GM12878 (cell line): ENCODE results near the gene WDR53. TPM values are rescaled to one million over a fixed set of nuclear protein-coding genes. Genes with fewer than 3 reads are reported as not detected.

ENCODE experiments used
- ATAC-seq: fragments of 200-7000 bp; cut with Tn5 transposase; 3 replicates; pipeline ENCODE4 v1.9.1; 2020; ENCODE audit warnings: mild to moderate bottlenecking, moderate library complexity
- Bru-seq: library from RNA; stranded (reverse); fragments of 400-500 nt; gene quantifications from one replicate; lab custom pipeline; 2021; lab: Mats Ljungman, UMichigan
- BruChase-seq, 2 experiments: library from RNA; stranded (reverse); fragments of 400-500 nt; gene quantifications; one replicate each; lab custom pipeline; 2021; lab: Mats Ljungman, UMichigan
- BruUV-seq: library from RNA; stranded (reverse); fragments of 400-500 nt; replicated peaks from 2 replicates; lab custom pipeline; 2021; lab: Mats Ljungman, UMichigan
- CTCF ChIA-PET: fragments of 300-600 bp; sonication (Branson Sonifier 250); formaldehyde crosslinking; extraction: SDS; loops from one replicate; lab custom pipeline; 2021; ENCODE audit warnings: inconsistent platforms; lab: Yijun Ruan, JAX
- POLR2A ChIA-PET: fragments of 350-600 bp; formaldehyde crosslinking; extraction: SDS; loops from one replicate; lab custom pipeline; 2021; ENCODE audit warnings: inconsistent platforms; lab: Charles Lee
- RAD21 ChIA-PET: fragments of 300-600 bp; sonication (Branson Sonifier 250); formaldehyde crosslinking; loops from one replicate; lab custom pipeline; 2023; ENCODE audit warnings: antibody characterized with exemption; ENCODE audit not compliant: unreplicated experiment; lab: Charles Lee
- SMC1A ChIA-PET: fragments of 300-600 bp; sonication (Branson Sonifier 250); formaldehyde crosslinking; loops from one replicate; lab custom pipeline; 2023; ENCODE audit not compliant: unreplicated experiment, uncharacterized antibody; lab: Charles Lee
- DNase-seq: peaks from one replicate; pipeline ENCODE4 v3.0.0-alpha.2; 2011; ENCODE audit warnings: low read depth, low spot score
- FAIRE-seq: peaks from 3 replicates; lab custom pipeline; 2011; peaks lifted over from hg19 to GRCh38; lab: Jason Lieb, UNC
- H2AFZ ChIP-seq: 2 replicates; pipeline ENCODE4 v1.6.0; 2011; ENCODE audit warnings: low read depth, low read length, control low read depth; ENCODE audit not compliant: control insufficient read depth
- H3K27ac ChIP-seq: 2 replicates; pipeline ENCODE4 v1.5.1; 2011; ENCODE audit warnings: control low read depth; ENCODE audit not compliant: control insufficient read depth, insufficient read depth
- H3K27me3 ChIP-seq, 2 experiments: replicated peaks in 1 of 2; 2 replicates each; pipeline versions ENCODE4 v1.6.0 to v1.6.1; 2011; ENCODE audit warnings: low read length in 1 of 2; ENCODE audit not compliant: control insufficient read depth in 2 of 2, insufficient read depth in 2 of 2
- H3K36me3 ChIP-seq, 2 experiments: 2 replicates each; pipeline ENCODE4 v1.5.1; 2011; ENCODE audit warnings: low read length in 1 of 2; ENCODE audit not compliant: control insufficient read depth in 2 of 2, insufficient read depth in 2 of 2
- H3K4me1 ChIP-seq: 2 replicates; pipeline ENCODE4 v1.6.1; 2011; ENCODE audit warnings: mild to moderate bottlenecking, low read length, moderate library complexity, mixed read lengths; ENCODE audit not compliant: control insufficient read depth, insufficient read depth
- H3K4me2 ChIP-seq: 2 replicates; pipeline ENCODE4 v1.6.0; 2011; ENCODE audit warnings: control low read depth; ENCODE audit not compliant: control insufficient read depth, insufficient read depth
- H3K4me3 ChIP-seq: fragments of 200-600 bp; sonication (generic); 2 replicates; pipeline ENCODE4 v1.5.1; 2016
- H3K79me2 ChIP-seq: 2 replicates; pipeline ENCODE4 v1.6.0; 2011; ENCODE audit warnings: low read length; ENCODE audit not compliant: control insufficient read depth, insufficient read depth
- H3K9ac ChIP-seq: 2 replicates; pipeline ENCODE4 v1.8.0; 2011; ENCODE audit warnings: low read length, control low read depth, mixed read lengths; ENCODE audit not compliant: control insufficient read depth, insufficient read depth
- H3K9me3 ChIP-seq: replicated peaks from 3 replicates; pipeline ENCODE4 v1.5.1; 2011; ENCODE audit warnings: mild to moderate bottlenecking, low read length; ENCODE audit not compliant: control insufficient read depth, insufficient read depth
- H4K20me1 ChIP-seq: 2 replicates; pipeline ENCODE4 v1.6.0; 2011; ENCODE audit not compliant: control insufficient read depth, insufficient read depth
- ATF2 ChIP-seq: IDR thresholded peaks from 2 replicates; pipeline ENCODE4 v1.6.1; 2012; ENCODE audit warnings: low read length, inconsistent platforms
- ATF3 ChIP-seq: IDR thresholded peaks from 2 replicates; pipeline ENCODE4 v1.6.1; 2011; ENCODE audit warnings: low read depth, mild to moderate bottlenecking, low read length, moderate library complexity, borderline replicate concordance; ENCODE audit errors: extremely low read depth
- ATF7 ChIP-seq: fragments of 450-650 bp; IDR thresholded peaks from 2 replicates; pipeline ENCODE4 v1.6.1; 2016; ENCODE audit warnings: low read depth, mild to moderate bottlenecking
- BCL11A ChIP-seq: IDR thresholded peaks from 2 replicates; pipeline ENCODE4 v1.6.1; 2011; ENCODE audit warnings: low read depth, low read length
- HCFC1 ChIP-seq: fragments of 150-350 bp; IDR thresholded peaks from 2 replicates; pipeline ENCODE4 v1.6.1; 2014; ENCODE audit warnings: low read length
- HDAC2 ChIP-seq: fragments of 200-600 bp; sonication (generic); IDR thresholded peaks from 2 replicates; pipeline ENCODE4 v1.6.1; 2017
- KAT2A ChIP-seq: conservative IDR thresholded peaks from 2 replicates; pipeline ENCODE4 v1.6.1; 2011; ENCODE audit warnings: low read depth, low read length; ENCODE audit not compliant: control insufficient read depth
- LARP7 ChIP-seq: fragments of 450-650 bp; IDR thresholded peaks from 2 replicates; pipeline ENCODE4 v1.6.1; 2017; ENCODE audit warnings: mild to moderate bottlenecking
- PML ChIP-seq: IDR thresholded peaks from 2 replicates; pipeline ENCODE4 v1.6.1; 2012; ENCODE audit warnings: low read length, inconsistent platforms
- SIN3A ChIP-seq: IDR thresholded peaks from 2 replicates; pipeline ENCODE4 v1.6.1; 2012; ENCODE audit warnings: low read depth, low read length, improper control_type of control experiment
- SRF ChIP-seq, 2 experiments: IDR thresholded peaks; 2 replicates each; pipeline ENCODE4 v1.6.1; 2011; ENCODE audit warnings: low read depth in 2 of 2, low read length in 2 of 2, mild to moderate bottlenecking in 1 of 2, moderate library complexity in 1 of 2
- TARDBP ChIP-seq: IDR thresholded peaks from 2 replicates; pipeline ENCODE4 v1.6.1; 2016; ENCODE audit warnings: borderline replicate concordance
- ZNF207 ChIP-seq: fragments of 450-650 bp; IDR thresholded peaks from 2 replicates; pipeline ENCODE4 v1.6.1; 2014; ENCODE audit warnings: antibody characterized with exemption, mild to moderate bottlenecking, borderline replicate concordance
- ZNF217 ChIP-seq: fragments of 450-650 bp; IDR thresholded peaks from 2 replicates; pipeline ENCODE4 v1.6.1; 2017; ENCODE audit warnings: antibody characterized with exemption, mild to moderate bottlenecking
- WGBS: methylation state at CpG from one replicate; pipeline ENCODE4 v1.1.6; 2016; ENCODE audit warnings: low lambda C conversion rate; ENCODE audit not compliant: insufficient replicate concordance, insufficient coverage; ENCODE audit errors: missing lambda C conversion rate; 5-methylcytosine and 5-hydroxymethylcytosine counted together
- in situ Hi-C: fragments of 300-500 bp; cut with MboI; formaldehyde crosslinking; loops from 9 replicates; pipeline ENCODE4 v1.14.3; 2018; ENCODE audit warnings: mixed read lengths
- intact Hi-C: fragments of 100-400 bp; cut with micrococcal nuclease; formaldehyde crosslinking; loops from one replicate; pipeline ENCODE4 v1.14.2; 2022; ENCODE audit not compliant: unreplicated experiment
- long read RNA-seq, 2 experiments: library from polyadenylated mRNA; unstranded; transcript quantifications; one replicate each; pipeline ENCODE4 v2.0.0, GENCODE V29; 2019 to 2020
- polyA minus RNA-seq, 3 experiments: library from RNA; depleted of rRNA, polyadenylated mRNA; stranded (reverse); fragments of >200 nt; gene quantifications; 2 replicates each; pipeline ENCODE4 v1.2.3, GENCODE V29; 2011
- polyA plus RNA-seq, 11 experiments: library from polyadenylated mRNA; depleted of rRNA in 4 of 11; unstranded in 6 of 11; stranded (reverse) in 5 of 11; fragments of >200 nt; fragmentation: Nextera tagmentation in 4 of 11; fragmentation: Illumina TruSeq in 1 of 11; extraction: Ambion mirVana in 4 of 11; extraction: Trizol in 1 of 11; gene quantifications; 1 replicate in 1 of 11; 2 replicates in 10 of 11; pipeline versions ENCODE4 v1.2.1 to v1.2.3, GENCODE V29; 2011 to 2016; ENCODE audit warnings: inconsistent platforms in 2 of 11, missing spikeins in 2 of 11, low read depth in 1 of 11
- total RNA-seq, 4 experiments: library from RNA; depleted of rRNA in 3 of 4; stranded (reverse); fragments of >200 nt in 3 of 4; fragmentation: Illumina TruSeq in 1 of 4; extraction: Trizol in 1 of 4; gene quantifications; 2 replicates each; pipeline versions ENCODE4 v1.2.1 to v1.2.3, GENCODE V29; 2013 to 2021
- TF ChIP-seq, protein P1 (sequence below): IDR thresholded peaks from 2 replicates; pipeline ENCODE4 v1.6.1; 2011; ENCODE audit warnings: borderline replicate concordance, low read depth, mild to moderate bottlenecking, moderate library complexity, mixed read lengths, low read length; ENCODE audit not compliant: insufficient read depth; ENCODE audit errors: extremely low read length

WDR53 gene
- total RNA-seq (2013; cell fraction: nucleolus; rRNA removed): 6.2 and 6.4 TPM in 2 replicates
- total RNA-seq (2014; rRNA removed) (8.9 and 10.4 TPM in 2 replicates), total RNA-seq (2014; rRNA removed; fragmentation: Illumina TruSeq; extraction: Trizol) (14.5 and 15.8 TPM in 2 replicates), total RNA-seq (2021) (11.5 and 16.0 TPM in 2 replicates), polyA plus RNA-seq (2011; rRNA removed) (7.7 and 14.0 TPM in 2 replicates), polyA plus RNA-seq (2014; fragmentation: Illumina TruSeq; extraction: Trizol) (16.9 and 26.7 TPM in 2 replicates), polyA plus RNA-seq (2014; fragmentation: Nextera tagmentation; extraction: Ambion mirVana) (10 to 100 TPM; 17.4 to 18.4 TPM), polyA plus RNA-seq (2014; rRNA removed) (12.7 and 14.2 TPM in 2 replicates), polyA plus RNA-seq (2016; fragmentation: Nextera tagmentation; extraction: Ambion mirVana) (10 to 100 TPM; 18.9 to 20.3 TPM), polyA minus RNA-seq (2011; rRNA and poly(A)+ RNA removed) (5.7 and 7.4 TPM in 2 replicates), Bru-seq, nascent RNA (percentile 78 among the genes with signal in this experiment), BruChase-seq, experiment 1, labeled RNA remaining after a 6-hour chase (percentile 58 among the genes with signal in this experiment), BruChase-seq, experiment 2, labeled RNA remaining after a 2-hour chase (percentile 69 among the genes with signal in this experiment)
- polyA plus RNA-seq (2011; ENCODE audit: low read depth): 9.7 TPM
- 5.0 and 5.5 TPM in 2 replicates for polyA plus RNA-seq (2011; cell fraction: cytosol; rRNA removed)
- polyA plus RNA-seq (2011; cell fraction: nucleus; rRNA removed): 4.1 and 6.7 TPM in 2 replicates
- polyA plus RNA-seq (2012): 7.8 and 11.0 TPM in 2 replicates
- 1.6 and 3.1 TPM in 2 replicates for polyA minus RNA-seq (2011; cell fraction: cytosol; rRNA and poly(A)+ RNA removed)
- polyA minus RNA-seq (2011; cell fraction: nucleus; rRNA and poly(A)+ RNA removed): 1.8 and 1.9 TPM in 2 replicates
- long read RNA-seq, experiment 1, partial matches to known transcripts: 0 of 3 reads
- long read RNA-seq, experiment 1, other reads (novel, unspliced or antisense): 3 of 3 reads
- long read RNA-seq, experiment 2, partial matches to known transcripts: 12 of 37 reads
- long read RNA-seq, experiment 2, other reads (novel, unspliced or antisense): 20 of 37 reads

- Histone ChIP-seq H3K4me3 (peak within 1 kb of the TSS; percentile 75), H3K79me2 (peaks cover 61% of the 10 kb centered on the region), H3K27me3 (no peaks in the 10 kb centered on the region), H3K9ac (peak within 1 kb of the TSS; percentile 96), H3K36me3 (no peaks in the 10 kb centered on the region; a peak in 1 of 4 replicates), H2AFZ (peak within 1 kb of the TSS; percentile 80), H3K4me1 (peaks cover 9% of the 10 kb centered on the region; the same call in 1 of the 2 replicates), H3K27ac (peak within 1 kb of the TSS; percentile 82), H4K20me1 (no peaks in the 10 kb centered on the region), H3K9me3 (no peaks in the 10 kb centered on the region), H3K4me2 (peak within 1 kb of the TSS; percentile 81)
- in situ Hi-C loops (no loop called here), intact Hi-C loops (loop anchor here (1.0 kb wide), 1 partner anchor 65 kb away; the partner anchor contains the start of gene RNF168)
- peak; percentile 99 for FAIRE-seq
- BruUV-seq: no TSS peak
- CTCF ChIA-PET: interaction anchor here (1.3 to 1.7 kb wide), 3 partner anchors 31 to 46 kb away, joined by 3 to 4 read pairs (median 3); no protein-coding TSS in a partner anchor
- peak; percentile 80 for DNase-seq
- POLR2A ChIA-PET: interaction anchor here (0.5 to 1.3 kb wide), 6 partner anchors 10 to 692 kb away, joined by 3 to 4 read pairs (median 3); no protein-coding TSS in a partner anchor
- RAD21 ChIA-PET: no interaction called here
- SMC1A ChIA-PET: interaction anchor here (1.1 kb wide), 1 partner anchor 172 kb away, joined by 3 read pairs; no protein-coding TSS in a partner anchor
- peak; percentile 97 for ATAC-seq
- 2% methylated on average over 71 of the region's 87 CpGs for WGBS
- TF ChIP-seq LARP7 (peak; percentile 88), HDAC2 (0 out of 2 replicates have a peak, but pooled peaks have one; percentile 70), HCFC1 (peak; percentile 88), ZNF217 (0 out of 2 replicates have a peak, but pooled peaks have one; percentile 59), KAT2A (no peak), ZNF207 (peak; percentile 87; the same call in 1 of the 2 replicates), ATF7 (no peak), SRF (IDR thresholded peaks at IDR 0.05; ENCODE audit: low read depth in 2 of 2, low read length in 2 of 2) (peak; percentile 53 to 90), SIN3A (peak; percentile 87; the same call in 1 of the 2 replicates), BCL11A (0 out of 2 replicates have a peak, but pooled peaks have one; percentile 1), ATF2 (no peak), TARDBP (peak; percentile 75; the same call in 1 of the 2 replicates), PML (peak; percentile 91; the same call in 1 of the 2 replicates), ATF3 (peak; percentile 84)
- TF ChIP-seq, protein P1, sequence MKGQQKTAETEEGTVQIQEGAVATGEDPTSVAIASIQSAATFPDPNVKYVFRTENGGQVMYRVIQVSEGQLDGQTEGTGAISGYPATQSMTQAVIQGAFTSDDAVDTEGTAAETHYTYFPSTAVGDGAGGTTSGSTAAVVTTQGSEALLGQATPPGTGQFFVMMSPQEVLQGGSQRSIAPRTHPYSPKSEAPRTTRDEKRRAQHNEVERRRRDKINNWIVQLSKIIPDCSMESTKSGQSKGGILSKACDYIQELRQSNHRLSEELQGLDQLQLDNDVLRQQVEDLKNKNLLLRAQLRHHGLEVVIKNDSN: no peak
Observed at GRCh38 chr3:196568246-196569002, at the start of gene WDR53, which contains the start of gene FBXO45. Gene WDR53, minus strand, starts transcription at chr3:196568554. Its CDS starts 7,079 bp downstream, at chr3:196561475. Gene FBXO45, plus strand, starts transcription at chr3:196568660. Its CDS starts 325 bp downstream, at chr3:196568985.
